Keratinocyte (primary cell): ENCODE measurements around the gene JOSD2. TPM values are rescaled to one million over a fixed set of nuclear protein-coding genes. Genes with fewer than 3 reads are reported as not detected.

Experiments used
- DNase-seq: peaks from one replicate; pipeline ENCODE4 v3.0.0-alpha.2; 2011; ENCODE audit warnings: low read depth, missing footprints, low spot score
- FAIRE-seq: peaks from 2 replicates; lab custom pipeline; 2011; peaks lifted over from hg19 to GRCh38; lab: Jason Lieb, UNC
- H2AFZ ChIP-seq: 2 replicates; pipeline ENCODE4 v1.6.0; 2012; ENCODE audit warnings: low read length, control low read depth, inconsistent platforms; ENCODE audit not compliant: control insufficient read depth
- H3K27ac ChIP-seq: 2 replicates; pipeline ENCODE4 v1.5.1; 2011; ENCODE audit warnings: low read length; ENCODE audit not compliant: control insufficient read depth, insufficient read depth
- H3K27me3 ChIP-seq: 3 replicates; pipeline ENCODE4 v1.6.0; 2011; ENCODE audit warnings: low read length; ENCODE audit not compliant: control insufficient read depth, insufficient read depth; ENCODE audit errors: extremely low read depth
- H3K36me3 ChIP-seq, 2 experiments: 2 replicates in 1 of 2; 3 replicates in 1 of 2; pipeline ENCODE4 v1.5.1; 2011; ENCODE audit warnings: low read length in 2 of 2, mild to moderate bottlenecking in 1 of 2; ENCODE audit not compliant: control insufficient read depth in 2 of 2, insufficient read depth in 2 of 2; ENCODE audit errors: extremely low read depth in 1 of 2
- H3K4me1 ChIP-seq: 3 replicates; pipeline ENCODE4 v1.5.1; 2011; ENCODE audit warnings: low read length; ENCODE audit not compliant: control insufficient read depth, insufficient read depth; ENCODE audit errors: extremely low read depth
- H3K4me2 ChIP-seq: 3 replicates; pipeline ENCODE4 v1.6.0; 2011; ENCODE audit warnings: low read depth, low read length; ENCODE audit not compliant: control insufficient read depth, insufficient read depth; ENCODE audit errors: extremely low read depth
- H3K4me3 ChIP-seq, 3 experiments: fragments of 200-600 bp in 1 of 3; sonication (generic) in 1 of 3; 2 replicates in 2 of 3; 3 replicates in 1 of 3; pipeline ENCODE4 v1.5.1; 2011 to 2016; ENCODE audit warnings: low read length in 3 of 3, mild to moderate bottlenecking in 3 of 3, control low read depth in 2 of 3, inconsistent platforms in 1 of 3, low read depth in 1 of 3, mixed read lengths in 1 of 3, mixed run types in 1 of 3, moderate library complexity in 1 of 3; ENCODE audit not compliant: control insufficient read depth in 2 of 3, insufficient read depth in 2 of 3; ENCODE audit errors: extremely low read depth in 1 of 3
- H3K79me2 ChIP-seq: 2 replicates; pipeline ENCODE4 v1.6.0; 2012; ENCODE audit warnings: low read length; ENCODE audit not compliant: control insufficient read depth, insufficient read depth
- H3K9ac ChIP-seq: 3 replicates; pipeline ENCODE4 v1.6.0; 2011; ENCODE audit warnings: low read length; ENCODE audit not compliant: control insufficient read depth, insufficient read depth; ENCODE audit errors: extremely low read depth
- H3K9me1 ChIP-seq: 3 replicates; pipeline ENCODE4 v1.6.0; 2011; ENCODE audit warnings: low read length; ENCODE audit not compliant: control insufficient read depth, insufficient read depth; ENCODE audit errors: extremely low read depth
- H3K9me3 ChIP-seq: 2 replicates; pipeline ENCODE4 v1.5.1; 2012; ENCODE audit warnings: low read depth, low read length; ENCODE audit not compliant: control insufficient read depth
- H4K20me1 ChIP-seq: 3 replicates; pipeline ENCODE4 v1.6.0; 2011; ENCODE audit warnings: low read length; ENCODE audit not compliant: control insufficient read depth, insufficient read depth; ENCODE audit errors: extremely low read depth
- CTCF ChIP-seq, 3 experiments: IDR thresholded peaks in 1 of 3; conservative IDR thresholded peaks in 1 of 3; optimal IDR thresholded peaks in 1 of 3; 2 replicates in 2 of 3; 3 replicates in 1 of 3; pipeline versions ENCODE3 to v1.5.1; 2011; ENCODE audit warnings: low read length in 3 of 3, mild to moderate bottlenecking in 3 of 3, moderate library complexity in 2 of 3, control low read depth in 1 of 3, inconsistent platforms in 1 of 3; ENCODE audit not compliant: insufficient read depth in 2 of 3; ENCODE audit errors: extremely low read depth in 1 of 3
- EZH2 ChIP-seq: IDR thresholded peaks from one replicate; pipeline ENCODE4 v1.6.1; 2012; ENCODE audit warnings: inconsistent platforms, mild to moderate bottlenecking, low read length, moderate library complexity
- dilution Hi-C: fragments of 300-500 bp; cut with MboI; formaldehyde crosslinking; loops from one replicate; pipeline ENCODE4 v1.7.0; 2020; ENCODE audit warnings: low sequenced_read_pairs; ENCODE audit not compliant: extremely low pct_ligation_motif_present
- polyA plus RNA-seq, 5 experiments: library from polyadenylated mRNA; depleted of rRNA in 3 of 5; stranded (reverse) in 3 of 5; stranded (forward) in 1 of 5; unstranded in 1 of 5; fragments of >200 nt; gene quantifications; 1 replicate in 1 of 5; 2 replicates in 3 of 5; 3 replicates in 1 of 5; pipeline versions ENCODE4 v1.2.1 to v1.2.3, GENCODE V29; 2011 to 2012; ENCODE audit warnings: missing spikeins in 2 of 5, low read depth in 1 of 5, low replicate concordance in 1 of 5

JOSD2 gene
- polyA plus RNA-seq, 1 donor (not counting 4 experiments of a cell fraction or from before 2014, with no cell fraction given) = 18.7 TPM

DNA sequence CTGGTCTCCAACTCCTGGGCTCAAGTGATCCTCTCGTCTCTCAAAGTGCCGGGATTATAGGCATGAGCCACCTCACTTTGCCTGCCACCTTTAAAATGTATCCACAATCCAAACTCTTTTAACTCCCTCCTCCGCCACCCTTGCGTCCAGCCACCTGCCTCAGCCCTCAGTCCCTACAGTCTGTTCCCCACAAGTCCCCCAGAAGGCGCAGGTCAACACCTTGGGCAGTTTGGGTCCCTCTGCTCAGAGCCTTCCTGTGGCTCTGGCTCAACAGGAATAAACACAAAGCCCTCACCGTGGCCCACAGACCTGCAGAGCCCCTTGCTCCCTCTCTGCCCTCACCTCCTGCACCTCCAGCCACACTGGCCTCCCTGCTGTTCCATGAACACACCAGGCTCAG is 42.2 kb downstream of the JOSD2 start:
- peaks cover 11% of the 10 kb centered on the region for H3K27me3 ChIP-seq
- H2AFZ ChIP-seq = no peak overlapping the region
- H4K20me1 ChIP-seq = no peaks in the 10 kb centered on the region
- no peak overlapping the region for H3K4me2 ChIP-seq
- H3K36me3 ChIP-seq = no peaks in the 10 kb centered on the region
- no peak overlapping the region for H3K9ac ChIP-seq
- TF ChIP-seq CTCF (optimal IDR thresholded peaks at IDR 0.05 in 1 of 3, IDR thresholded peaks at IDR 0.05 in 1 of 3, conservative IDR thresholded peaks at IDR 0.05 in 1 of 3; ENCODE audit: extremely low read depth in 1 of 3, insufficient read depth in 2 of 3, low read length in 3 of 3) (no peak), EZH2 (no peak)
- DNase-seq (no peak), FAIRE-seq (no peak)
- no peaks in the 10 kb centered on the region for H3K9me3 ChIP-seq
- H3K27ac ChIP-seq = no peak overlapping the region
- H3K79me2 ChIP-seq = no peaks in the 10 kb centered on the region
- dilution Hi-C loops = no loop called here
- no peaks in the 10 kb centered on the region for H3K4me1 ChIP-seq
- no peaks in the 10 kb centered on the region for H3K9me1 ChIP-seq
- no peak overlapping the region for H3K4me3 ChIP-seq

DNA sequence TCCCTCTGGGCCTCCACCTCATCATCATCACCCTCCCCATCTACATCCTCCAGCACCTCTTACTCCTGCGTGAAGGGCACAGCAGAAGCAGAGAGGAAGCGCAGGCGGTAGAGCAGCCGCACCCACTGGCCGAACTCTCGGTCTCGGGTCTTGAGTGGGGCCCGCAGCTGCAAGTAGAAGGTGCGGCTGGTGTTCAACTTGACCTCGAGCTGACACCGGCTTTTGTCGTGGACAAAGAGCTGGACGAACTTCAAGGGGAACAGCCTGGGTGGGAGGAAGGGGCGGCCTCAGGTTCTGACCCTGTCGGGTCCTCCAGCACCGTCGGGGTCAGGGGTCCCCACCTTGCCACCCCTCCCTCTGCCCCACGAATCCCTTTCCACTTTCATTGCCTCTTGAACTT is 43.4 kb downstream of the JOSD2 start:
- no peak overlapping the region for H3K4me3 ChIP-seq
- peaks cover 11% of the 10 kb centered on the region for H3K27me3 ChIP-seq
- FAIRE-seq (no peak), DNase-seq (no peak)
- no peaks in the 10 kb centered on the region for H3K9me1 ChIP-seq
- dilution Hi-C loops = no loop called here
- H3K4me1 ChIP-seq = no peaks in the 10 kb centered on the region
- H3K36me3 ChIP-seq = no peaks in the 10 kb centered on the region
- no peak for TF ChIP-seq EZH2
- TF ChIP-seq CTCF (optimal IDR thresholded peaks at IDR 0.05 in 1 of 3, IDR thresholded peaks at IDR 0.05 in 1 of 3, conservative IDR thresholded peaks at IDR 0.05 in 1 of 3; ENCODE audit: extremely low read depth in 1 of 3, insufficient read depth in 2 of 3, low read length in 3 of 3) = no peak
- no peak overlapping the region for H3K4me2 ChIP-seq
- no peak overlapping the region for H3K9ac ChIP-seq
- H4K20me1 ChIP-seq = no peaks in the 10 kb centered on the region
- no peaks in the 10 kb centered on the region for H3K9me3 ChIP-seq
- no peak overlapping the region for H2AFZ ChIP-seq
- no peak overlapping the region for H3K27ac ChIP-seq
- H3K79me2 ChIP-seq = no peaks in the 10 kb centered on the region
